Kidney glomerular epithelial cell (primary cell): ENCODE measurements around the gene PLEKHG1.

Experiments used
- DNase-seq: peaks from one replicate; lab custom pipeline; 2025; lab: John Stamatoyannopoulos, UW

The PLEKHG1 gene

DNA sequence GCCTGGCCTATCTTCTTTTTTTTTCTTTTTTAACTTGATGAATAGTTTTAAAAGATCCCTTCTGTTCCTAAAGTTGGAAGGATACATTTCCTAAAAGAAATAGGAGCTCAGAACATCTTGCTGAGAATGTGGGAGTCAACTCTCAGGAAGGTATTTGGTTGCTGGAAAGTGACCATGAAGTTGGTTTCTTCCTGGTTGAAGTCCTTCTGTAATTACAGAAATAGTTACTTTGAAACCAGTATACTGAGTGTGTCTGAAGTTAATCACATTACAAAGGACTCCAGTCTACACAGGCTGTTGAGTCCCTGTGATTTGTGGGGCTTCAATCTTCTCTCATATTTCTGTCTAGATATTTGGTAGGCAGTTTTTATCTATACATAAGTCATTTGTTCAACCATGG lies 9.8 kb upstream of the PLEKHG1 start:
- DNase-seq, result no peak

DNA sequence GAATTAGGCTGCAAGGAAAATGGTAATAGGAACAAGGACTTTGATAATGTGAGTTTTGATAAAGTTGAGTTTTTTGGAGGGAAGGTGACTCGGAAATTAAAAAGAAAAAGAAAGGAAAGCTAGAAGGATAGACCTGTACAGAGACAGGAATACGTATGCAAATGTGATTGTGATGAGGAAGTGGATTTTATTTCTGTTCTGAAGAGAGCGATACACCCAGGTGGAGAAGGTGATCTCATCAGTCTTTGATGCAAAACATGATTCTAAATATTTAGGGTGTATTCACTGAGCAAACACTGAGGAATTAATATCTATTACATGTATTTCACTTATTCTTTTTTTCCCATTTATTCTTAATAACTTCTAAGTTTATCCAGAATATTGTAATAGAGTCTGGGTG lies 9.2 kb upstream of the PLEKHG1 start:
- DNase-seq, result no peak

DNA sequence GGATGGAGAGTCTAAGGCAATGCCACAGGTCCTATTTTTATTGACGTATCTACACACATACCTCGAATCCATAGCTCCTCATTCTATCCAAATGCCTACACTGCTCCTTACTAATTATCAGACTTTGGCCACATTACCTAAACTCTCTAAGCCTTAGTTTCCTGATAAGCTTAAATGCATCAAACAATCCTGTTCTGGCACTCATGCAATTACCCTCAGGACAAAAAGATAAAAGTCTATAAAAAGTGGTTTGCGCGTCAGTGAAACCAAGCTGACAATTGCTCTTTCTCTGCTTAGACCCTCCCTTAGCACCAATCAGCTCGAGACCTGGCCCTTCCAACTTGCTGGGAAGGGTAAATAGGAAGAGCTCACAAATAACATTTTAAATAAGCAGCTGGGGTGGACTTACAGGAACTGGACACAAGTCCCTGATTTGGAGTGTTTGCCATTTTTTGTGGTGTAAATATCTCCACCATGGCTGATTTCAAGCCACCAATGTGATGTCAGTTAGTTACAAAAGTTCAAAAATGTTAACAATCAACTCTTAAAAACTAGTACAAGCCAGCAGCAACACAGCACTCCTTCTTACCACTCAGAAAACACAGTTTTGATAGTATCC lies 7.2 kb upstream of the PLEKHG1 start:
- no peak for DNase-seq

DNA sequence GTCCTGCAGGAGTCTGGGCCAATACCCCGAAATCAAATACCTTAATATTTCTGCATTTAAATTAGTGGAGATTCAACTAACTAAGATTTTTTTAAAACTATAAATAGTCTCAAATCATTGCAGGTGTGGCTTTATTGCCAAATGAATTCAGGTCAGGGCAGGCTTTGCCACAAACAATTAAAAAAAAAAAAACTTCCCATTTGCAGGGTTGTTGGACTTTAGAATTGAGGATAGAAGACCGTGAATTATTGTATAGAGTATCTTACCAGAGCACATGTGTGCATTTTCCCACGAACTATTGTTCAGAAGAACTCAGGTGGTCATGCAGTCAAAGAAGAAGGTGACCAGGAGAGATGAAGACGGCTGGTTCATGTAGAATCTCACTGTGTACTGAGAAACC lies 6.6 kb upstream of the PLEKHG1 start:
- DNase-seq, result no peak

DNA sequence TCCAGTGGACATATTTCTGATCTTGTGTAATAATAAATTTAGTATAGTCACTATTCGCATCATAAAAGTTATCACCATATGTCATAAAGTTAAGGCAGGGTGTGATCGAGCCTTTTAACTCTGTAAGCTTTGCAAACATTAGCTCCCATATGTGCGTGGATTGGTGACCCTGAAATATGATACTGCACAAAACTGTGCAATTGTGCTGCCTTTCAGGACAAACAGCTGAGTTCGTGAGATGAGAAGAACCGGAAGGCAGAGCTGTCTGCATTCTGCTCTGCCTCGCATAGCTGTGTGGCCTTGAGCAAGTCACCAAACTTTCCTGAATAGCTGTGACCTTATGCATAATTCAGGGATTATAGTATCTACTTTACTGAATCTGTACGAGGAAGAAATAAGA lies 3.2 kb upstream of the PLEKHG1 start:
- DNase-seq, result no peak

DNA sequence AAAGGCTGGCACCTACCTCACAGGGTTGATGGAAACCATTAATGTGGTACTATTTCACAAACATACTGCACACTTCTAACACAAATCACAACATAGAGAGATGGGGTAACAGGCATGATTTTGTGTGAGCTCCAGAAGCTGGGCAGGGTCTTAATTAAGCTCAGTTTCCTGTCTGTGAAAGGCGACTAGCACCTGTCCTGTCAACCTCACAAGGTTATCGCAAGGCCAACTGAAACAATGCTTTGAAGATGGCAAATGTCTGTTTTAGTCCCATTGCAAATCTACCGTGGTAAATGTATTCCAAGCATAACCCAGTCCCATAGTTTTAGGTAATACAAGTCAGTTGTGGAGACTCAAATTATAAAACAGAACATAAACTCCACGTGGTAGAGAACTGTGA lies 1.3 kb upstream of the PLEKHG1 start:
- no peak for DNase-seq

DNA sequence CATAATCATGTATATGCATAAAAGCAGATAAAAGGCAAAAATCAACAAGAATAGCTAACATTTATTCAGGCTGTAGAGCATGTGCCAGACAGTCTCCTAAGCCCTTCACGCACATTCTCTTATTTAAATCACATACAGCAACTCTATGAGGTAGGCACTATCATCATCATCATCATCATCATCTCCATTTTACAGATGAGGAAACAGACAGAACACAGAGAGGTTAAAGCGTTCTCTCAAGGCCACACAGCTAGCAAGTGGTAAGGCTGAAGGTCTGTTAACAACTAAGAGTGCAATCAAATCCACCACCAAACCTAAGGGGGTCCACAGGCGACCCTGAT lies 857 bp upstream of the PLEKHG1 start:
- DNase-seq, result no peak

DNA sequence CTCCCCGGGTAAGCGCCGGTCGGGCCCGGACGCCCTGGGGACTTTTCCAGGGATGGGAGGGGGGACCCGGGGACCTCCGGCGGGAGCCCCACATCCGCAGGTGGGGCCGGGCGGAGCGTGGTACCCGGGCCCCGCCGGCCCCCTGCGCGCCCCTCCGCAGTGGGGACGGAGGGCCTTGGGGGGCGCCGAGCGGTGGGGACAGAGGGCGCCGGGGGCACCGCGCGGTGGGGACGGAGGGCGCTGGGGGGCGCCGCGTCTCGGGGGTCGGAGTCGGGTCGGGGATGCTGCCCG lies 270 bp downstream of the PLEKHG1 start:
- DNase-seq, result no peak

DNA sequence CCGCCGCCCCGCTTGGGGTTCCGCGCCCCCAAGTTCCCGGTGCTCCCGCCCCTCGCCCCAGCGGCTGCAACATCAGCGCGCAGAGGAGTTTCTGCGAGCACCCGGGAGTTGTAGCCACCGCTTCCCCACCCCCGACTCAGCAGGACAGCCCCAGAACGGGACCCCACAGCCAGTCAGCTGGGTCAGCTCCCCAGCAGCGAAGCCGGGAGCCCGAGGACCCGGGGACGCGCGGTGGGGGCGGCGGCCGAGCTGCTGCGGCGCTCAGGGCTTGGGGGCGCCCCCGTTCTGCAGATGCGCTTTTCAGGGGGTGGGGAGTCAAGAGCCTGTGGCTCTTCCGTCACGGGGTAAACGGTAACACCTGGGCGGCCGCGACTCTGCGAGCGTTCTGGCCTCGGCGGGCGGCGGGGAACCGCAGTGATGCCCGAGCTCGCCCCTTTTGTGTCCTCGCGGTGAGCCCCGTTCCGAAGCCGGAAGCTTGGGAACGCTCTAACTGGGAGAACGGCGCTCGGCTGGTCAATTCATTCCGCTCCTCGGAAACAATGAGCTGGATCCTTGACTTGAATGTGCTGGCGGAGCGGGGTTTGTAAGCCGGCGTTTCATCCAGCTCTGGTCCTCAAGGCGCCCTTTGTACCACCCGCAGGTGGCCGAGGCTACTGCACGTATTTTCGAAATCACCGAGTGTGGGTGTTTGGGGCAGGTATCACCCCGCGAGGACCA lies 774 bp downstream of the PLEKHG1 start:
- peak; percentile 68 for DNase-seq

DNA sequence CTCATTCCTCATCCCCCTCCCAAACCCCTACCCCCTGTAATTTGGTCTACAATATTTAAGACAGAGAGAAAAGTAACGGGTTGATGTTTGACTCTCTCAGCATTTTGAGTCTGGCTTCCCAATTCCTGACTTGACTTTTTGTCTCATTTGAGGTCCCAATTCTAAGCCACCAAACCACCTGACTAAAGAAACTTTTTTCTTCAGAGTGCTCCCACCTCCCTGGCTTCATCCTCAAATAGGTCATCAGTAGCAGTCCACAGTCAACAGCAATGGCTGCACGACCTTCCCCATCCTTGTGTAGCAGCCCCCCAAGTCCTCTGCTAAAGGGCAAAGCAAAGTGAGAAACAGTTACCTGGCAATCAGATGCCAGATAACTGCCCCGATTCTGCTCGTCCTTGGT lies 1.8 kb downstream of the PLEKHG1 start:
- DNase-seq, result no peak

DNA sequence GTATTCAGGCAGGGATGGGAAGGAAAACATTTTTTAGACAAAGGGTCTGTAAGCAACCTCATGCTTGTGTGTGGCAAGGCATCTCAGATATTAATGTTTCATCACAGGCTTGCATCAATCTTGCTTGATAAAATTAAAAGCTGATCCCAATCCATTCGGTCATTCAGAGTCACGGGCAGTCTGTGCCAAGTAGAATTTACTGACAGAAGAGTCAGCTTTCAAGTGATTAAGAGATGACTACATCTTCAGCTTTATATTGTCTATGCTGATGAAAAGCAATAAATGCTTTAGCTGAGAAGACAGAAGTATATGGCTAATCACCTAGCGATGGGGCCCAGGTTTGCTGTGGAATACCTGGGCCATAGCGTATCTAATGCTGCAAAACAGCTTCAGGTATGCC lies 3.5 kb downstream of the PLEKHG1 start:
- DNase-seq, result no peak

DNA sequence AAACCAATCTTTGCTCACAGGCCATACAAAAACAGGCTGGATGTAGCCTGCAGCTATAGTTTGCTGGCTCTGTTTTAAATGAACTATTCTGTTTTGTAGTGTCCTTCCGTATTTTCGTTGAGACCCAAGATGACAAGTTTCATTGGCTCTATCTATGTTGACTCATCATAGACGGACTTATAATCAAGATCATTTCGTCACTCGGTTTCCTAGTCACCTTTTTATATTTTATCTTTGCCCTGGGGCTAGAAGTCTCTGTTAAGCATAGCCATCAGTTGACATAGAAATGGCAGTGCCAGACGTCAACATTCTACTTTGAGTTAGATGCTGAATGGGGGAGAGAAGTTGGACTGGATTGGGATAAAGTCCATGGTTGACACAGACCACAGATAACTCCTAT lies 4.8 kb downstream of the PLEKHG1 start:
- no peak for DNase-seq

DNA sequence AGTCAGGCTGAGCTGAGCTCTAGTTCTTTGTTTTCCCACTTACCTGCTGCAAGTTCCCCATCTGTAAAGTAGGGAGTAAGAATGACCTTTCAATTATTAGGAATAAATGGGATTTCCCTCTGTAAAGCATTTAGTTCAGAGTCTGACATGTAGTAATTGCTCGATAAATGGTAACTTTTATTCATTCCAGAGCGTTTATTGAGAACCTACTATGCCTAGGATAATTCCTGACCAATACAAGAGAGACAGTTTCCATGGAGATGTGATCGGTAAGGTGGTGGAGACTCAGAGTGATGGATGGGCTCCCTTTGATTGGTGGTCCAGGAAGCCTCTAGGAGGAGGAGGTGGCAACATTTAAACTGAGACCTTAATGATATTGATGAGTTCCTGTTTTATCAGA lies 5.6 kb downstream of the PLEKHG1 start:
- DNase-seq, result no peak

DNA sequence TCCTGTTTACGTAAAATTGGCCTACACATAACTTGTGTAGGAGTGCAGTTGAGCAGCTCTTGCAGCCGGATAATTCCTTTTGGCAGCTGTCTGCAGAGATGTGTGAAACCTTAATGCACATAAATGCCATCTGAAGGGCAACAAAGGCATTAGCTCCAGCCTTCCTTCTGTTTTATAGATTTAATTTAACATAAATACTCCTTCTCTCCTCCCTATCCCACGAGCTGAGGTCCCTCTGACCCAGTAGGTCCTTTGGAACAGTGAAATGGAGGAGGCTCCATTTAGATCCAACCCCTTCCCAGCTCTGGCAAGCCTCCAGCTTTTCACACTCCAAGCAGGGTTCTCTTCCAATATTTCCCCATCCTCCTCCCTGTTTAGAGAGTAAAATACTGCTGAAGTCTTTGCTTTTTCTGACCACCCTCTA lies 6.5 kb downstream of the PLEKHG1 start:
- no peak for DNase-seq

DNA sequence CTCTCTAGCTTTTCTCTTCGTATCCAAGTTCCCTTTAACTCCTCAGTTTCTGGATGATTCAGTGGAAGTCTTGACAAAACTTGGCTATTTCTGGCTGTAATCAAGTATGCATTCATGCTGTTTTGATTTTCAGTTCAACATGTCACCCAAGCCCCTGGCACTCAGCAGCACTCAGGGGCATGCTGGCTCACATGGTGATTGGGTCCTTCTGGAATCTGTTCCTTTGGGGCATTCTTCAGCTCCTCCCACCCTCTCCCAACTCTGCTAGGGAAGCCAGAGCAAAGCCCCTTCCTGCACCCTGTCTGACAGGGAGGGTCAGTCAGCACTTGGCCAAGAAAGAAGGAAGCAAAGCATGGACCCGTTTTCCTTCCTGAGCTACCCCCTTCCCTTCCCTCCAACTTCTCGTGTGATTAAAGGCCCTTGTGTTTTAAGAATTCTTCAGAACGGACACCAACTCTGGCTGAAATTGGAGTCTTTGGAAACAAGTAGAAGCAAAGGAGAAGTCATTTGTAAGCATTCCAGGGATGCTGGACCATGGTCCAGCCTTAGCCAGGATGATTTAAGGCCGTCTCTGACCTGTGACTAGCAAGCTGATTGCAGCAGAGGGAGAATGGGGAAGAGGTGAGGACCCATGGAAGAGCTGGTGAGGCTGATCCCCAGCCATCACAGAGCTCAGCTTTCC lies 7.1 kb downstream of the PLEKHG1 start:
- no peak for DNase-seq

DNA sequence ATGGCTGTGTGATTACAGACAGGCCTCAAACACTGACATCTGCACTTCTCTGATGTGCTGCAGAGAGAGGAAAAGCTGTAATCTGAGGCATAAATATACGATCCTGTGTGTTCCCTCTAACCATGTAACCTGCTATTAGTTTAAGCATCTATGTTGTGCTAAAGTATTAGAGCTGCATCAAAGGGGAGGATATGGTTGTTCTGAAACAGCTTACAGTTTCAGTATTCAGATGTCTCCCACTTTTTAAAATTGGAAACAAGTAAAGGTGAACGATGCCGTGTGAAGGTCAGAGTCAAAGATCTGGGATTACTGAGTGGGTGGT lies 7.6 kb downstream of the PLEKHG1 start:
- no peak for DNase-seq

DNA sequence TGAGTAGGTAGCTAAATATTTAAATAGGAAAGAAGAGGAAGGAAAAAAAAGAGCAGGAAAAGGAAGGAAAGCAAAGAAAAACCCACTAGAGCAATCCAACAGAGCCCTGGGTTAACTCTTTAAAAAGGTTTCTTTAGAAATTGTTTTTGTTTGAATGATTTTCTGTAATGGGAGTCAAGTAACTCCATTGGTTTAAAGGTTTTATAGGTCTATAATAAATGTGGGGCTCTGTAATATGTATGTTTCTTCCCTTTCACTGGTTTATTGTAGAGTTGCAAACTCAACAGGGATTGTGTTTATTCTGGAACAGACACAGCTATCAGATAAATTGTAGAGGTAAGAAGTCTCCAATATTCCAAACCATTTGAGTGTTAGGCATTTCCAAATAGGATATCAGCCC lies 10.9 kb downstream of the PLEKHG1 start:
- DNase-seq, result no peak

DNA sequence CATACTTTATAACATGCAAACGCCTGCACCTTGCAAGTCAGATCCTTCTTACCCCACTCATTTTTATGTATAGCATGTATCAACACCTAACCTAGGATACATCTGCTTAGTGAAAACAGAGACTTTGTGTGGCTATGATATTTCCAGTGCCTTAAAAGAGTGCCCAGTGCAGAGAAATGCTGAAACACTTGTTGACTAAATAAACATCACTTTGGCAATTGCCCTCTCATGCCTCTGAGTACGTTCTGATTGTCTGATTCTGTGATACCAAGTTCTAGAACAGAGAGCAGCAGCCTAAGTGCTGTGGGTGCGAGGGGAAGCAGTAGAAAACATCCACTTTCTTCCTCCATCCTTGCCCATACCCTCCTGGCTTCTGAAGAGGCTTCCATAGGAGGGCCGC lies 13.6 kb downstream of the PLEKHG1 start:
- no peak for DNase-seq

DNA sequence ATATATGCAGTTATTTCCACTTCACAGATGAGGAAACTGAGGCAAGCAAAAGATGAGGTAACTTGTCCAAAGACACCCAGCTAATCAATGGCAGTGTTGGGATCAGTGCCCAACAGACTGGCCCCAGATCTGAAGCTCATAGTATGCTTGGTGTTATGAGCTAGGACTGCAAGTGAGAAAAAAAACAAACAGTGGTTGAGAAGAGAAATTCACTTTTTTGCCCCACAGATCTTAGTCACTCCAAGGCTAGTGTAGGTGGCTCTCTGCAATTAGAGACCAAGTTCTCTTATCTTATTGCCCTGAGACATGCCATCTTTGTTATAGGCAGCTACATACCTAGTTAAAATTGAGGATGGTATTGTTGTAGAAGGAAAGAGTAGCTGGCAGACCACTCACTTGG lies 16.3 kb downstream of the PLEKHG1 start:
- no peak for DNase-seq

DNA sequence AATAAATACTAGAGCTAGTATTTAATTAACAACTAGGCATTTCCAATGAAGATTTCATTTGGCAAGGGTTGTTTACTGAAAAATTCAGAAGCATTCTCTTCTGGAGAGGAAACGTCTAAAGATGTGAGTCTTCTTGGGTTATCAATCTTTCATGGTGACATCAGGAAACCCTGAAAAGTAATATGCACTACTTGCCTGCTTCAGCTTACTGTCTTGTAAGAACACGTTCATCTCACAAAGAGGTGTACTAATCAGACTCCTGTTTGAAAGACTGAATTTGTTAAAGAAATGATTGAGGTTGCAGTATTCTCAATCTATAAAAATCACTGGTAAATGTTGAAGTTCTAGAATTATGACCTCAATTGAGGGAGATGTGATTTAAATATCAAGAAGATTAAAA lies 16.9 kb downstream of the PLEKHG1 start:
- no peak for DNase-seq

DNA sequence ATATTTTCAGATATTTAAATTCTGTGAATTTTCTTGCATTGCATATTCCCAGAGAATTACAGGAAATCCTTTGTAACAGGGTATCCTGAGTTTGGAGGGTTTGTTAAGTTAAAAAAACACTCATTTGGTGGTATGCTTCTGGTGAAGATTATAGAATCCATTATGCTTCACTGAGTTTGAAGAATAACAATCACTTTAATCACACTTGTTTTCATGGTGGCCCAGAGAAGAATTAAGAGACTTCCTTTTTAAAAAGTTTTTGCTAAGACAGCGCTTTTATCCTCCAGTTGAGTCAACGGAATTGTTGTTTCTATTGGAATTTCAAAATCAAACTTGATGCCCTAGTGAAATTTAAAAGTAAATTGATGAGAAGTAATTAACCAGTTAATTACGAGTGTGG lies 17.4 kb downstream of the PLEKHG1 start:
- no peak for DNase-seq

DNA sequence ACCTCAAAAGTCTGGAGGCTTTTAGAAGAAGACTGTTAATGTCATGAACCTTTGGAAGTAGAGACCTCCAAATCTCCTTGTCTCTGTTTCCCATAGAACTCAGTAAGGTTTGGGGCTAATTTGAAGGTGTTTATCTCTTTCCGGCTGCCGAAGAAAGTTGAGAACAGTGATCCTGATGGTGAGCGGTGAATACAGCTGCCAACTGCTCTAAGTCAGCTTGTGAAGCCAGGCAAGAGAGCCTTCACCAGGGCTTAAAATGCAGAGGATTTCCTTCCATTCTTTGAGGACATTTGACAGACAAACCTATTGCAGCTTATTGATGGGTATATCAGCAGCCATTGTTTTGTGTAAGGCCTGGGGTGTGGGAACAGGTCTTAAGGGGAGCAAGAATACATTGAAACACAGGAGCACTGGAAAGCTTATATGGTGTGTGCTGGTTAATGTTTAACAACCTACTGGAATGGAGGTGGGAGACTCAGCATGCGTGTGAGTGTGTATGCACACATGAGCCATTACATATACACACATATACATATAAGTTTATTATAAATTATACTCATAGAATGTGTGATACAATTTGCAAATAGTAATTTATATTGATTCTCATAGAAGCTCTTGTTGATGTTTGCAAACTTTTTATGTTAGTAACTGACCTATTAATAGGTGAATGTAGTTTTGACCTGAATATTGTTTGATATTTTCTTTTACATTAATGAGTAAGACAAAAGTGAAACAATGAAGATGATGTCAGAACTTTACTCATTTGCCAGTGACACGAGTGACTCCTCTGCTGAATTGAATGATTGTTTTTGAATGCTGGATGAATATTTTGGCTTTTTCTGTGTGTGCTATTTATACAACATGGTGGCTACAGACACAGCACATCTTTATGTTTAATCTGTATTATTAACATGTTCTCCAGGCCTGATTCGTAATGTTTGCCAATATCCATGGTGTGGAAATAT lies 18.1 kb downstream of the PLEKHG1 start:
- peak; percentile 3 for DNase-seq

DNA sequence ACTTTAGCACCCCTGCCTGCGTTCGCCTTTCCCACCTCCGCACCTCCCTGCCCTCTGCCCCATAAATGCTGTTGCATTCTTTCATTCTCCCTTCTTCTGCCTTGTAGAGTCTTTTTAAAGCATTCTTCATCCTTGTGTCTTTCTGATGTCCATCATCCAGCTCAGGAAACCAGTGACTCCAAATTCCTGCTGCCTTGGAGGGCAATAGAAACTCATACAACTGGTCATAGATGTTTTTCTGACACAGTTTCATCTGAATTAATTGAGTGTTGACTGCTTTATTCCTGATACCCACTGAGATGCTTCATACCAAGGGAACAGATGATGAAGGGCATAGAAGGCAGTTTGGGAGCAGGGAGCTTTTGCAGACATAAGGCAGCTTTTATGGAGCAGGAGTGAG lies 19.6 kb downstream of the PLEKHG1 start:
- DNase-seq, result no peak
